HEK293 (cell line): ENCODE data around the gene ACBD3.

ENCODE experiments used
- KLF16 ChIP-seq: fragments of 450-650 bp; formaldehyde crosslinking; IDR thresholded peaks from 2 replicates; pipeline ENCODE4 v1.5.1; 2017; ENCODE audit warnings: missing biosample characterization, missing genetic modification characterization
- KLF8 ChIP-seq: fragments of 450-650 bp; formaldehyde crosslinking; IDR thresholded peaks from 2 replicates; pipeline ENCODE4 v1.5.1; 2016; ENCODE audit warnings: missing biosample characterization, missing genetic modification characterization
- OSR2 ChIP-seq: fragments of 450-650 bp; formaldehyde crosslinking; IDR thresholded peaks from 2 replicates; pipeline ENCODE4 v1.5.1; 2016; ENCODE audit warnings: missing biosample characterization, missing genetic modification characterization
- SCRT1 ChIP-seq: fragments of 450-650 bp; formaldehyde crosslinking; IDR thresholded peaks from 2 replicates; pipeline ENCODE4 v1.5.1; 2016; ENCODE audit warnings: missing biosample characterization, missing genetic modification characterization, borderline replicate concordance
- SCRT2 ChIP-seq: fragments of 450-650 bp; formaldehyde crosslinking; IDR thresholded peaks from 2 replicates; pipeline ENCODE4 v1.5.1; 2016; ENCODE audit warnings: missing biosample characterization, missing genetic modification characterization
- SP7 ChIP-seq: fragments of 450-650 bp; formaldehyde crosslinking; IDR thresholded peaks from 2 replicates; pipeline ENCODE4 v1.5.1; 2016; ENCODE audit warnings: missing biosample characterization, missing genetic modification characterization
- ZBTB17 ChIP-seq: fragments of 450-650 bp; formaldehyde crosslinking; IDR thresholded peaks from 2 replicates; pipeline ENCODE4 v1.5.1; 2016; ENCODE audit warnings: missing biosample characterization, missing genetic modification characterization
- ZNF10 ChIP-seq: fragments of 450-650 bp; formaldehyde crosslinking; IDR thresholded peaks from 2 replicates; pipeline ENCODE4 v1.5.1; 2017; ENCODE audit warnings: missing biosample characterization, missing genetic modification characterization
- ZNF23 ChIP-seq: fragments of 450-650 bp; formaldehyde crosslinking; IDR thresholded peaks from 2 replicates; pipeline ENCODE4 v1.5.1; 2016; ENCODE audit warnings: missing biosample characterization, missing genetic modification characterization, borderline replicate concordance
- ZNF24 ChIP-seq: fragments of 450-650 bp; formaldehyde crosslinking; IDR thresholded peaks from 2 replicates; pipeline ENCODE4 v1.5.1; 2016; ENCODE audit warnings: missing biosample characterization, missing genetic modification characterization
- ZNF324 ChIP-seq: fragments of 450-650 bp; formaldehyde crosslinking; IDR thresholded peaks from 2 replicates; pipeline ENCODE4 v1.5.1; 2016; ENCODE audit warnings: missing biosample characterization, missing genetic modification characterization
- ZNF423 ChIP-seq: fragments of 450-650 bp; formaldehyde crosslinking; IDR thresholded peaks from 2 replicates; pipeline ENCODE4 v1.5.1; 2016; ENCODE audit warnings: missing biosample characterization, missing genetic modification characterization
- ZNF473 ChIP-seq: fragments of 450-650 bp; formaldehyde crosslinking; IDR thresholded peaks from 2 replicates; pipeline ENCODE4 v1.5.1; 2017; ENCODE audit warnings: missing biosample characterization, missing genetic modification characterization
- ZNF677 ChIP-seq: fragments of 450-650 bp; IDR thresholded peaks from 2 replicates; pipeline ENCODE4 v1.5.0; 2018; ENCODE audit warnings: missing biosample characterization, mild to moderate bottlenecking, missing genetic modification characterization, moderate library complexity
- ZNF830 ChIP-seq: fragments of 450-650 bp; IDR thresholded peaks from 2 replicates; pipeline ENCODE4 v1.5.0; 2018; ENCODE audit warnings: missing biosample characterization, missing genetic modification characterization, low read depth, mild to moderate bottlenecking, moderate library complexity
- TF ChIP-seq, protein P1 (sequence below): fragments of 450-650 bp; formaldehyde crosslinking; conservative IDR thresholded peaks from 2 replicates; pipeline ENCODE4 v1.5.1; 2016; ENCODE audit warnings: low read depth, missing biosample characterization, missing genetic modification characterization
- TF ChIP-seq, protein P2 (sequence below): fragments of 450-650 bp; formaldehyde crosslinking; IDR thresholded peaks from 2 replicates; pipeline ENCODE4 v1.5.1; 2017; ENCODE audit warnings: missing biosample characterization, missing genetic modification characterization
- TF ChIP-seq, protein P3 (sequence below): fragments of 450-650 bp; formaldehyde crosslinking; IDR thresholded peaks from 2 replicates; pipeline ENCODE4 v1.5.1; 2016; ENCODE audit warnings: missing biosample characterization, missing genetic modification characterization

Gene ACBD3

DNA sequence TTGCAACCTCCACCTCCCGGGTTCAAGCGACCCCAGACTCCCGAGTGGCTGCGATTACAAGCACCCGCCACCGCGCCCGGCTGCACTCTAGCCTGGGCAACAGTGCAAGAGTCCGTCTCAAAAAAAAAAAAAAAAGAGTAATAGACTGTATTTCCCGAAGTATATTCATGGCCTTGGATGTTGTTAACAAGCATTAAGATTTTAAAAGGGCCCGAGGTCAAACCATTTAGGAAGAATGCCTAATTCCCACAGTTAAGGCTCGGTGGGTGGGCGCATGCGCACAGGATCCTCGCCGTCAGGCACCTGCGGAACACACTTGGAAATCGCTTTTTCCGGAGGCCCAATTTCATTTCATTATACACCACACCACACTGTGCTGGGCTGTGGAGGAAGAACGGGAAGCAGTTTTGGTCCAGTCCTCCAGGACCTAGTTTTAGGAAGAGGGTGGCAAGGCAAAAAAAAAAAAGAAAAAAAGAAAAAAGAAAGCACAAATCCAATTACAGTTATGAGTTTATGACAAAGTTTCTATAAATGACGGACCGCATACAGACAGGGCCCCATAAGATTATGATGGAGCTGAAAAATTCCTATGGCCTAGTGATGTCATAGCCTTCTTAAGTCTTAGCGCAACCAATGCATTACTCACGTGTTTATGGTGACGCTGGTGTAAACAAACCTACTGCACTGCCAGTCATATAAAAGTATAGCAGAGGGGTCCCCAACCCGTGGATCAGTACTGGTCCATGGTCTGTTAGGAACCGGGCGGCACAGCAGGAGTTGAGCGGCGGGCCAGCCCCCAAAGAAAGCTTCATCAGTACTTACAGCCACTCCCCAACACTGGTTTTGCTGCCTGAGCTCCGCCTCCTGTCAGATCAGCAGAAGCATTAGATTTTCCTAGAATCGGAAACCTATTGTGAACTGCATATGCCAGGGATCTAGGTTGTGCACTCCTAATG, 85.8 kb downstream of the ACBD3 start (continued):
- TF ChIP-seq ZNF10 (no peak), KLF16 (tag by site-specific recombination) (peak; percentile 51; the same call in 1 of the 2 replicates), ZNF473 (tag by site-specific recombination) (no peak), ZNF677 (tag by site-specific recombination) (no peak), ZNF423 (tag by site-specific recombination) (no peak), ZNF23 (no peak), ZNF324 (peak; percentile 75), KLF8 (tag by site-specific recombination) (0 out of 2 replicates have a peak, but pooled peaks have one; percentile 27), ZNF24 (no peak), ZNF830 (tag by site-specific recombination) (no peak), OSR2 (tag by site-specific recombination) (no peak), ZBTB17 (tag by site-specific recombination) (peak; percentile 56), SCRT2 (tag by site-specific recombination) (0 out of 2 replicates have a peak, but pooled peaks have one; percentile 43), SP7 (tag by site-specific recombination) (0 out of 2 replicates have a peak, but pooled peaks have one; percentile 23), SCRT1 (tag by site-specific recombination) (no peak)
- TF ChIP-seq, protein P1, sequence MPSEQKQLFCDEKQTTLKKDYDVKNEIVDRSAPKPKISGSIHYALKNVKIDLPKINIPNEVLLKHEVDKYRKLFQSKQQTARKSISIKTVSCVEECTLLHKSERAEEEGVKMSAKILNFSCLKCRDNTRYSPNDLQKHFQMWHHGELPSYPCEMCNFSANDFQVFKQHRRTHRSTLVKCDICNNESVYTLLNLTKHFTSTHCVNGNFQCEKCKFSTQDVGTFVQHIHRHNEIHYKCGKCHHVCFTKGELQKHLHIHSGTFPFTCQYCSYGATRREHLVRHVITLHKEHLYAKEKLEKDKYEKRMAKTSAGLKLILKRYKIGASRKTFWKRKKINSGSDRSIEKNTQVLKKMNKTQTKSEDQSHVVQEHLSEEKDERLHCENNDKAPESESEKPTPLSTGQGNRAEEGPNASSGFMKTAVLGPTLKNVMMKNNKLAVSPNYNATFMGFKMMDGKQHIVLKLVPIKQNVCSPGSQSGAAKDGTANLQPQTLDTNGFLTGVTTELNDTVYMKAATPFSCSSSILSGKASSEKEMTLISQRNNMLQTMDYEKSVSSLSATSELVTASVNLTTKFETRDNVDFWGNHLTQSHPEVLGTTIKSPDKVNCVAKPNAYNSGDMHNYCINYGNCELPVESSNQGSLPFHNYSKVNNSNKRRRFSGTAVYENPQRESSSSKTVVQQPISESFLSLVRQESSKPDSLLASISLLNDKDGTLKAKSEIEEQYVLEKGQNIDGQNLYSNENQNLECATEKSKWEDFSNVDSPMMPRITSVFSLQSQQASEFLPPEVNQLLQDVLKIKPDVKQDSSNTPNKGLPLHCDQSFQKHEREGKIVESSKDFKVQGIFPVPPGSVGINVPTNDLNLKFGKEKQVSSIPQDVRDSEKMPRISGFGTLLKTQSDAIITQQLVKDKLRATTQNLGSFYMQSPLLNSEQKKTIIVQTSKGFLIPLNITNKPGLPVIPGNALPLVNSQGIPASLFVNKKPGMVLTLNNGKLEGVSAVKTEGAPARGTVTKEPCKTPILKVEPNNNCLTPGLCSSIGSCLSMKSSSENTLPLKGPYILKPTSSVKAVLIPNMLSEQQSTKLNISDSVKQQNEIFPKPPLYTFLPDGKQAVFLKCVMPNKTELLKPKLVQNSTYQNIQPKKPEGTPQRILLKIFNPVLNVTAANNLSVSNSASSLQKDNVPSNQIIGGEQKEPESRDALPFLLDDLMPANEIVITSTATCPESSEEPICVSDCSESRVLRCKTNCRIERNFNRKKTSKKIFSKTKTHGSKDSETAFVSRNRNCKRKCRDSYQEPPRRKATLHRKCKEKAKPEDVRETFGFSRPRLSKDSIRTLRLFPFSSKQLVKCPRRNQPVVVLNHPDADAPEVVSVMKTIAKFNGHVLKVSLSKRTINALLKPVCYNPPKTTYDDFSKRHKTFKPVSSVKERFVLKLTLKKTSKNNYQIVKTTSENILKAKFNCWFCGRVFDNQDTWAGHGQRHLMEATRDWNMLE (tag by site-specific recombination), result no peak
- TF ChIP-seq, protein P2, sequence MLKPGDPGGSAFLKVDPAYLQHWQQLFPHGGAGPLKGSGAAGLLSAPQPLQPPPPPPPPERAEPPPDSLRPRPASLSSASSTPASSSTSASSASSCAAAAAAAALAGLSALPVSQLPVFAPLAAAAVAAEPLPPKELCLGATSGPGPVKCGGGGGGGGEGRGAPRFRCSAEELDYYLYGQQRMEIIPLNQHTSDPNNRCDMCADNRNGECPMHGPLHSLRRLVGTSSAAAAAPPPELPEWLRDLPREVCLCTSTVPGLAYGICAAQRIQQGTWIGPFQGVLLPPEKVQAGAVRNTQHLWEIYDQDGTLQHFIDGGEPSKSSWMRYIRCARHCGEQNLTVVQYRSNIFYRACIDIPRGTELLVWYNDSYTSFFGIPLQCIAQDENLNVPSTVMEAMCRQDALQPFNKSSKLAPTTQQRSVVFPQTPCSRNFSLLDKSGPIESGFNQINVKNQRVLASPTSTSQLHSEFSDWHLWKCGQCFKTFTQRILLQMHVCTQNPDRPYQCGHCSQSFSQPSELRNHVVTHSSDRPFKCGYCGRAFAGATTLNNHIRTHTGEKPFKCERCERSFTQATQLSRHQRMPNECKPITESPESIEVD (tag by site-specific recombination), result no peak
- TF ChIP-seq, protein P3, sequence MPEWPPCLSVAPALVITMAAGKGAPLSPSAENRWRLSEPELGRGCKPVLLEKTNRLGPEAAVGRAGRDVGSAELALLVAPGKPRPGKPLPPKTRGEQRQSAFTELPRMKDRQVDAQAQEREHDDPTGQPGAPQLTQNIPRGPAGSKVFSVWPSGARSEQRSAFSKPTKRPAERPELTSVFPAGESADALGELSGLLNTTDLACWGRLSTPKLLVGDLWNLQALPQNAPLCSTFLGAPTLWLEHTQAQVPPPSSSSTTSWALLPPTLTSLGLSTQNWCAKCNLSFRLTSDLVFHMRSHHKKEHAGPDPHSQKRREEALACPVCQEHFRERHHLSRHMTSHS (tag by site-specific recombination), result no peak
- TF ChIP-seq, all 188 proteins: peak for 30
